NCI-H1694 treated with DMSO at 0.1 percent for 48 hours (cell line): Measurements from ENCODE around the gene AQP9.
"Not testable (repeated sequence)": the region's sequence is repeated elsewhere in the genome, so short reads cannot be mapped to it uniquely, and the experiment has no call there.

ENCODE experiments used
- DNase-seq: peaks from one replicate; lab custom pipeline; 2025; lab: John Stamatoyannopoulos, UW

The AQP9 gene, protein sequence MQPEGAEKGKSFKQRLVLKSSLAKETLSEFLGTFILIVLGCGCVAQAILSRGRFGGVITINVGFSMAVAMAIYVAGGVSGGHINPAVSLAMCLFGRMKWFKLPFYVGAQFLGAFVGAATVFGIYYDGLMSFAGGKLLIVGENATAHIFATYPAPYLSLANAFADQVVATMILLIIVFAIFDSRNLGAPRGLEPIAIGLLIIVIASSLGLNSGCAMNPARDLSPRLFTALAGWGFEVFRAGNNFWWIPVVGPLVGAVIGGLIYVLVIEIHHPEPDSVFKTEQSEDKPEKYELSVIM

DNA sequence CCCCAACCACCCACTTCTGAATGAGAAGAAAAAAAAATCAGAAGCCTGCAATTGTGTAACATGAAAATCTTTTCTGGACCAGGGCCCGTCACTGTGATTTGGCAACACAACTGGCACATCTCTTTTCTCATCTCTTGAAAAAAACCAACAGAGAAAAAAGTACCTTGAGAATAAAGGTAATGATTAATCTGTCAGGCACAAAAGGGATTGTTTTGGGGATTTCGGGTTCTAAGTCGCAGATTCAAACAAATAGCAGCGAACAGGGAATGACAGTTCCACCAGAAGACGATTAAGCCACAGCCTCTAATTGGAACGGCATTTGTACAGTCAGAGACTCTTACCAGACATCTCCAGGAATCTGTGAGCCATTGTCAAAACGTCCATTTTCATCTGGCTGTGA, at the start of gene AQP9:
AQP9 (plus strand) TSS at position 276 of the 400 bp plus-strand sequence. CDS start 185 bp downstream, outside the sequence.
- DNase-seq: no peak

DNA sequence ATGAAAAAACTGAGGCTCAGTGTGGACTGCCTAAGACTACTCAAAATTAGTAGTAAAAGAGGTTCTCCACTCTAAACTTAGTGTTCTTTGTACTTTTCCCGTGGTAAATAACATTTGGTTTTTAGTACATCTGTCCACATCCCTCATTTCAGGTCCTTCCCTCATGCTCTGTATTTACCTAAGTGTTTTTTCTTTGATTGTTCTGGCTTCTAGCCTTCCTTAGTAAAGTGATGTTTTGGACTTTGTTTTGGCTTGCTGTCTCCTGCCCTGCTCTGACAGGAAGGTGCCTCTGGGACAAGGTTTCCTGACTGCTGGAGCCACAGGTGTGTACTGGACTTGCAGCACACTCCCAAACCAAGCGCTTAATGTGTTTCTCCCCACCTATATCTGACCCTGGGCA, 42.8 kb upstream of the AQP9 start:
- DNase-seq: no peak

DNA sequence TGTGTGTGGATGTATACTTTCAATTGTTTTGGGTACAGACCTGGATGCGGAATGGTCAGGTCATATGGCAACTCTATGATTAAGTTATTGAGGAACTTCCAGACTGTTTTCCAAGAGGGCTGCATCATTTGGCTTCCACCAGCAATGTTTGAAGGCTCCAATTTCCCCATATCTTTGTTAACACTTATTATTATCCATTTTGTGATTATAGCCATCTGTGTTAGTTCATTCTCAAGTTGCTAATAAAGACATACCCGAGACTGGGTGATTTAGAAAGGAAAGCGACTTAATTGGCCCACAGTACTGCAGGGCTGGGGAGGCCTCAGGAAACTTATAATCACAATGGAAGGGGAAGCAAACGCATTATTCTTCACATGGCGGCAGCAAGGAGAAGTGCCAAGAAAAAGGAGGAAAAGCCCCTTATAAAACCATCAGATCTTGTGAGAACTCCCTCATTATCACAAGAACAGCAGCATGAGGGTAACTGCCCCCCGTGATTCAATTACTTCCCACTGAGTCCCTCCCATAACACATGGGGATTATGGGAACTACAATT, 41.6 kb upstream of the AQP9 start:
- no peak for DNase-seq

DNA sequence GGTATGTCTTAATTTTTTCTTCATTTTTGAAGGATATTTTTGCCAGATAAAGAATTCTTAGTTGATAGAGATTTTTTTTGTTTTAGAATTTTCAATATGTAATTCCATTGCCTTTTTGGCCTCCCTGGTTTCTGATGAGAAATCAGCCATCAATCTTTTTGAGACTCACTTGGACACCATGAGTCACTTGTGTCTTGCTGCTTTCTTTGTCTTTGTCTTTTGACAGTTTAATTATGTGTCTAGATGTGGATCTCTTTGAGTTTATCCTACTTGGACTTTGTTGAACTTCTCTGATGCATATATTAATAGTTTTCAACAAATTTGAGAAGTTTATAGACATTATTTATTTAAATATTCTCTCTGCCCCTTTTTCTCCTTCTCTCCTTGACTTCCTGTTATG, 34.7 kb upstream of the AQP9 start:
- DNase-seq: no peak

DNA sequence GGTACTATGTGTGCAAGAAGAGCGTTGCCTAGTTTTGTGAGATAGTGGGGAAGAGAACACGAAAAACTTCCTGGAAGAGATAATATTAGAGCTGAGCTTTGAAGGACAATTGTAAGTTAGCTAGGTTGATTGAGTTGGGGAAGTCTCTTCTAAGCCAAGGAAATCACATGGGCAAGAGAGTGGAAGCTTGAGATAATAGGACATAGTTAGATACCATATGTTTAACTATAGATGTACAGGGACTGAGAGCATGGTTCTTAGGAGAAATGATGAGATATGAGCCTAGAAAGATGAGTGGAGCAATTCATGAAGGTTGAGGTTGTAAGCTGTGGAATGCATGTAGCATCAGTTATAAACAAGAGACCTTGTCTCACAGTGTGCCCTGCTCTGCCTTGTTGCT, 30.1 kb upstream of the AQP9 start:
- DNase-seq: no peak

DNA sequence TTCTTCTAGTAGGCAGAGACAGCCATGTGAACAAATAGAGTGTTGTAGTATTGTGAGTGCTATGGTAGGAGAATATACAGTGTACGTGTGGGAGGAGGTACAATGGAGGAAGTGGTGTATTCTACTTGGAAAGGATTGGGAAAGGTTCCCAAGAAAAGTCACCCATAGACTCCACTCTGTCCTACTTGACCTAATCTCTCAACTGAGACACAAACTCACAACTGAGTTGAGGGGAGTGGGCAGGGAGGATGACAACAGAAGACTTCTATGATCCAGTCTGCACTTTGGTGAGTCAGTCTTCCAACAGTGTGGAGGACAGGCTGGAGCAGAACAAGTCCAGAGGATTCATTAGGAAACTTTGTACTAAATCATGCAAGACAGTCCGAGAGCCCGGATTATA, 28.8 kb upstream of the AQP9 start:
- DNase-seq: no peak

DNA sequence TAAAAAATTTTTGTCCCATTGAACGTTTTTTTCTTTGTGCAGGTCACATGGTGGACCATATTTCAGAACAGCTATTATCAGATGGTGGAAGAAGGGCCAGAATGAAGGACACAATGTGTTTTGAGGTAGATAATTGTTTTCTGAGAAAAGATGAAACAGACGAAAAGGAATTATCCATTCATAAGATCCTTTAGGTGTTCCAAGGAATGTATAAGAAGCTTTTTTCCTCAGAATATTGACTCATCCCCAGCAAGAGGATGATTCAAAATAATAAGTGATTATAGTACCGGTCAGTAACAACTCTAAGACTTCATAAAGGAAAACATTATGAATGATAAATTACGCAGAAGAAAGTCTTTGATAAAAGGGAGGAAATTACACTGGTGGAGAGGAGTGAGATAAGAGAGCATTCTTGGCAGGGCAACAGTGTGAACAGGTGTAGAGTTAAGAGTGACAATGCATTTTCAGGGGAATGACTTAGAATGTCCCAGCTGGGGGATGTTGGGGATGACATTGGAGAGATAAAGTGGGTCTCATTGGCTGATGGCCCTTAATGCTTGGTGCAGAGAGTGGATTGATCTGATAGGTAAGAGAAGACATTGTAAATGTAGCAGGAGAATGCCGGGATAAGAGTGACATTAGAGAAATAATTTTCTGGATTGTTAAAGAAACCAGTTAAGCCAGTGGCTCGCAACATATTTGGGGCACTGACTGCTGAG, 27.0 kb upstream of the AQP9 start:
- DNase-seq: no peak

DNA sequence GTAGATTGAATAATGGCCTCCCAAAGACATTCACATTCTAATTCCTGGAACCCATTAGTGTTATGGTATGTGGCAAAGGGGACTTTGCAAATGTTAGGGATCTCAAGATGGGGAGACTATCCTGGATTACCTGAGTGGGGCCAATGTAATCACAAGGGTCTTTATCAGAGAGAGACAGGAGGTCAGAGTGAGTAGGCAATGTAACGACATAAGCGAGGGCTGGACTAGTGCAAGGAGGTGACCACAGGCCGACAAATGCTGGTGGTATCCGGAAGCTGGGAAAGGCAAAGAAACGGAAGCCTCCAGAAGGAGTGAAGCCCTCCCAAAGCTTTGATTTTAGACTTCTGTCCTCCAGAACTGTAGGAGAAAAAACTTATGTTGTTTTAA, 26.5 kb upstream of the AQP9 start:
- DNase-seq: no peak

DNA sequence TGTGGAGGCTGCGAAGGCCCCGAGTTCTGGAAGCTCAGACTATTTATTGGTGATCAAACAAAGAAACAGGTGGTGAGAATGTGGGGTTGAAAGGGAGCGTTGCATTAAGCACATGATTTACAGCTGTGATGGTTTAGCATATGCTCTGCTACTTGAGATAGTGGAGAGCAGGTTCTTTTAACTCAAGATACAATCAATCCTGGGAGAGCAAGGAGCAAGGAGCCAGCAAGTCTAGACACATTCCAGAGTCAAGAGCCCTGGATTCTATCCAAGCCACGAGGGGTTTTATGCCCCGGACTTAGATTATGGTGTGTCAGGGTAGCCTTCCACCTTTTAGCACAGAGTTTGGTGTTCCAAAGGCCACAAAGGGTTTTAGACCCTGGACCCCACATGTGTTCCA, 24.8 kb upstream of the AQP9 start:
- not testable (repeated sequence) for DNase-seq

DNA sequence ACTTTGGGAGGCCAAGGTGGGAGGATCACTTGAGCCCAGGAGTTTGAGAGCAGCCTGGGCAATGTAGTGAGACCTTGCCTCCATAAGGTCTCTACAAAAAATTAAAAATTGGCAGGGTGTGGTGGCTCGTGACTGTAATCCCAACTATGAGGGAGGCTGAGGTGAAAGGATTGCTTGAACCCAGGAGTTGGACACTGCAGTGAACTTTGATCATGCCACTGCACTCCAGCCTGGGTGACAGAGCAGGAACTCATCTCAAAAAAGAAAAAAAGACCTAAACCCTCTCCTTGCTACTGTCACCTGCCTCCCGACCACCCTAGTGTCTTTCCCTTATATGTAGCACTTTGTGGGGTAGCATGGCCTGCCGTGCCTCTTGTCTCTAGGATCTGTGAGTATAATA, 23.8 kb upstream of the AQP9 start:
- DNase-seq: no peak

DNA sequence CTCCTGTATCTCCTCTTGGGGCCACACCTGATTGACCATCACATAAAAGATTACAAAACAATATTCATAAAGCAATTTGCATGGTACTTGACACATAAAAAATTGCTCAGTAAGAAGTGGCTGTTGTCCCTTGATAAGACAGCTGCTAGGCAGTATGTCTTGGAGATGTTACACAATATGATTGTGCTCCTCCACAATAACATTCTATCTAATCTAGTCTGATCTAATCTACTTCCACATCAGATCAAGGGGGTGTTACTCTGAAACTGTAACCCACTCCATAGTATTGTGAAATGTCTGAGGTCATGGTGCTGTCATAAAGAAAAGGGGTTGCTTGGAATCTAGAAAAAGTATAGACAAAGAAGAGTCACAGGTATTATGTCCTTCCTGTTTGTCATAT, 23.4 kb upstream of the AQP9 start:
- no peak for DNase-seq

DNA sequence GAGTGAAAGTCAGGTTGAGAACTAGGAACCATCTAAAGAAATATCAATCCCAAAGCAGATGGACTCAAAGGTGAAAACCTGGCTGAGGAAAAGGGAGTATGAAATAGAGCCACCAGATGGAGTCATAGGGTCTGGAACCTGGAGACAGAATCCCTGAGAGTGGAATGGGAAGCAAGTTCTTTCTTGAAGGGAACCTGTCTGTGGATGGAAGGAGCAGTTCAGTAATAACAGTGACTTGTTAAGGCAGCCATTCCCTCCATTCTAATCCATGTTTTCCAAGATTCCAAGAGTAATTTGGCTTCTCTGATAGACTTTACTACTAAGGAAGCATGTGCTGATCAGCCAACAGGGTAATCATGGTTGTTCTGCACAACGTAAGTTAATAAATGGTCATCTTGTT, 22.5 kb upstream of the AQP9 start:
- DNase-seq: no peak

DNA sequence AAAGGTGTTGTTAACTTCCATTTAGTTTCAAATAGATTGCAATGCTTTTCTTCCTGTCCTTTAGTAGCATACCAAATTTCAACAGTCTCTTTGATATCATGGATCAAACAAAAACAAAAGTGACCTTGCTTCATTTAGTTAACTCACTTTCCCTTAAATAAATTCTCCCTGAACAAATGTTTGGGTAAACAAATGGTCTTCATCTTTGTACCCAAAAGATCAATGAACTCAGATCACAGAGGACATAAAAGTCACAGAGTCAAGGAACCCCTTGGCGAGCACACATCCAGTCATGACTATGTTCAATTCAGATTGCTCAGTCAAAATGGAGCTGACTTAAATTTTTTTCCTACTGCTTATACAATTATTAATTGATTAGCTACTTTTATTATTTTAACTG, 20.6 kb upstream of the AQP9 start:
- DNase-seq: no peak

DNA sequence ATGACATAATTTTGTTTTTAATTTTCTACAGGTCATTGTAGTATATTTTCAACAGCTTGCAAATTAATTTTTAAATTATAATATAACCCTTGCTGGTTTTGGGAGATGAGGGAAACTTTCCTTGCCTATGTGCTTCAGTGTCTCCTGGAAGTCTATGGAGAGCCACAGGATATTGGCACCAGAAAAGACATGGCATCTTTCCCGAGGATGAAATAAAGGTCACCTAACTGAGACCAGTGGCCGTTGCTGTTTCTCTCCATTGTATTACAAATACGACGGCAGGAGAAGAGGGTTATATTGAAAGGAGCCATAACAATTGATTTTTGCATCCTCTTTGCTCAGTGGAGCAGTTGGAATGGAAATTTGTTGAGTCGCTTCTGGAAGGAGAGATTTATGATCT, 19.9 kb upstream of the AQP9 start:
- DNase-seq: no peak

DNA sequence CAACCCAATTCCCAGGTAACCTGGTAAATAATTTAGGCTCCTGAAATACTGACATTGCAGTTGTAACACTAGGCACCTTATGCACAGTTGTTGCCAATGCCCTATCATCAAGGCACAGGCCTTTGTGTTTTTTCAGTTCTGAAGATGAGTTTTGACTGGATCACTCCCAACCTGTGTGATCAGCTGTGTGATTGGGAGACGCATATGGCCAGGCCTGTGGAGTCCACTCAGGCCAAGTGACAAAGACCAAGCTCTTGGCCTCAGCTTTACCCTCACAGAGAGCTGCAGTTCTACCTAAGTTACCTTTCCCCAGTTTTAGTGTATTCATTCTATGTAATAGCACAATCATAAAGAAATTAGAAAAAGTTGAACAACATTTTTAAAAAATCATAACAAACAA, 19.2 kb upstream of the AQP9 start:
- no peak for DNase-seq

DNA sequence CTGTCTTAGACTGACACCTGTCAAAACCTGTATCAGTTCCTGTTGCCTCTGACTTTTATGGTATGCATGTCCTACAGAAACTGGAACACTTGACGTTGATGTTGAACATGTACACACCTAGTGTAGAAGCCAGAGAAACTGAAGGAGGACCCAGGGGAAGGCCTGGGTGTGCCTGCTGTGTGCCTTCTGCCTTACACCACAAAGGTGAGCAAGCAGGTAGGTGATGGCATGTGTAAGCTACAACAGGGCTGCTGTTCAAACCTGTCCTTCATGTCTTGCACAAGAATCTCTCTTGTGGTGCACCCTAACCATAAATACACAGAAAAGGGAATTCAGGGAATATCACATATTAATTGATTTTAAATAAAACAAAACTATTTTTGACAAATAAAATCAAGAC, 13.6 kb upstream of the AQP9 start:
- DNase-seq: no peak

DNA sequence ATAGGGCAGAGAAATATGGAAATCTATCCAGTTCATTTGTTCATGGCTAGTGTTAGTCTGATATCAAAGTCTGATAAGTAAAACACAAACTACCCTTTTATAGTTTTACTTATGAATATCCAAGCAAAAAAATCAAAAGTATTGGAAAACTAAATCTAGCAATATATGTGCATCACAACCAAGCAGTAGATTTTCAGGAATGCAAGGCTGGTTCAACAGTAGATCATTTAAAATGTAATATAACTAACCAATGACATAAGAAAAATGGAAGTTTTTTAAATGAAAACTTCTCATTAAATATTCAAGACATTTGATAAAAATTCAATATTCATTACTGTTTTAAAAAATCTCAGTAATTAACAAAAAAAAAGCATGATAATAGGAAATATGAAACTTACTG, 12.8 kb upstream of the AQP9 start:
- no peak for DNase-seq

DNA sequence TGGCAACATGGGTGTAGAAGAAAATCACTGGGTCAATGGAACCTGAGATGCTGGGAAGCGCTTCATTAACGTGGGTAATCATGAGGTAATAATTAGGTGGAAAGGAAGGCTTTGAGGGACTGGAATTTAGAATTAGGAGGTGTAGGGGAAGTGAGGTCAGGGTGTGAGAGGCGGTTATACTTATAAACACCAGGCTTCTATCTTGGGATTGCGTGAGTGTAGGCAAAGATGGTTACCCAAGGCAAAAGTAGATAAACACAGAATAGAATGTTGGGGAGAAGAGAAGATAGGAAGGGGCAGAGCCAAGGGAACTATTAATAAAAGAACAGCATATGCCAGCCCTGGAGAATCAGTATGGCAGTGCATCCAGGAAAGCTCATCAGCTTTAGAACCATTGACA, 3.3 kb upstream of the AQP9 start:
- no peak for DNase-seq

DNA sequence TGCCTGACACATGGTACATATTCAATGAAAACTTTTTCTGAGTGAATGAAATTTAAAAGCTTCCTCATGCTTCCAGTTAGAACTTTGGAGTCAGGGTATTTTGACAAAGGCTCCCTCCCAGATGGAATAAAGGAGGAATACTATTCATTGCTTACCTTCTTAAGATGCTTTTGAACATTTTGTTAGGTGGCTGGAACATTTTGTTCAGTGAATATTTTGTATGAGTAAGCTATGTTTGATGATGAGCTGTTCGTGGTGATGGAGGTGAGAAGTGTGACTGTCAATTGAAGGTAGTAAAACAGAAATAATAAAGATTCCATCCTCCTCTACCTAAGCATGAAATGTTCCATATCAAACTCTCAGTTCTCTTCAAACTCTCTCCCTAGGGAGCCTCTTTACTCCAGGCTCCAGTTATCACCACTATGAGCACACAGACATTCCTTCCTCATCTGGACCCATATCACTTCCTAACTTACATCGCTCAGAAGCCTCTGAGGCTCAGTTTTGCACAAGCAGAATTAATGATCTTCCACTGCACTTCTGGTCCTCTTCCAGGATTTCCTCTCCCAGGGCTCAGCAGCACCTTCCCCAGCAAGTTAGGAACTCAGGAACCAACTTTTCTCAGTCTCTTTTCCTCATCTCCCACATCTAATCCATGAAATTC, 2.5 kb upstream of the AQP9 start:
- DNase-seq: no peak

DNA sequence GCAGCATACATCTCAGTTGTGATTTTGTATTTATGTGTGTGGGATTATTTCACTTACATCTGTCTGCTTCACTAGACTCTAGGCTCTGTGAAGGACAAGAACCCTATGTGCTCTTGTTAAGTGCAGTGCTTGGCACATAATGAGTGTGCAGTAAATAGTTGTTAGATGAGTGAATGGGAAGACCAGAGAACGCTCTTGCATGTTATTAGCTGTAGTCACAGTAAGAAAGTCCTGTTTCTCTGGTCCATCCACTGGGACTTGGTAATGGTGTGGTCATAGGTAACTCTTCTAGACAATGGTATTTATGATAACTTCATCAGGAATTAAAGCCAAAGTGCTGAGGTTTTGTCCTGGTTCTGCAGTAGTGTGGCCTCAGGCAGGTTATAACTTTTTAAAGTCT, 1.4 kb upstream of the AQP9 start:
- DNase-seq: no peak

DNA sequence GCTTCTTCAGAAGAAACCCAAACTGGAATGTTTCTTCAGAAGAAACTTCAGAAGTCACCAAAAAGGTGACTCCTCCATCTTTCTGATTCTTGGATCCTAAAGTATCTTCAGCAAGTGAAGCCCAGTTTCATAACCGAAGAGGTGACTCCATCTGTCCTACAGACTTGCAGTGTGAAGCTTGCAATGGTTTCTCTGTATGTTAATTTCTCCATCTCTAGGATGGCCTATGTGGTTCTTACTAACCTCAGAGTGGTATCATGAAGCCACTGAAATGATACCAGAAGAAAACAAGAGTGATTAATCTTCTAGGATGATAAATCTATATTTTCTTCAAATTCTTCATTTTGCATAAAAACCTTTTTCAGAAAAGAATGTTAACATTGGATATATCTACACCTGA, 495 bp upstream of the AQP9 start:
- no peak for DNase-seq

DNA sequence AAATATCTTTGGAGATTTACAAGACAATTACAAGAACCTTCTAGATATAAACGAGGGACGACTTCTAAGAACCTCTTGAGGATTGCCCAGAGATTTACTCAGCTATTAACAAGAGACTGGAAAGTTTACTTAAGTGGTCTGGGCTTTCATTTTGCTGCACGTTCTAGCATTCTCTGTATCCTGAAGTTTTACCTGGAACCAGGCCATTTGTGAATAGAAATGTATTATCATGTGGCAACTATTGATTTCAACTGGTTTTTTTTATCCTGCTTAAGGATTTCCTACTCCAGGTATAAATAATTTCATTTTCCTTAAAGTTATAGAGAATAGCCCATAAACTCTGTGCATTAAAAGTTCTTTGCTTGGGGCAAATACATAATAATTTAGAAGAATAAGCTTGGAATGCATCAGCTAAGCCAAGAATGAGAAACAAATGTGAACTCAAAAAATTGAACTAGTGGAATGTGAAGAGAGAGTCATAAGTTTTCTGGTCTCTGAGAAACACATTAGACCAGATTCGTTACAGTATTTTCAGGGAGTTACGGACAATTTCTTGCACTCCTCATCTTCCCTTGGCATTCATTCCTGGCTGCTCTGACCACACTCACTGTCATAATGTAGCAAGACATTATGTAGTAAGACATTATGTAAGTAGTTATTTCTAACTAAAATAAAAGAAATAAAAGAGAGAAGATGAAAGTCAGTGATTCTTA, 1.3 kb downstream of the AQP9 start:
- DNase-seq: no peak
